HUES64 (cell line): Measurements from ENCODE around the gene ST6GALNAC4. TPM values are rescaled to one million over a fixed set of nuclear protein-coding genes. Genes with fewer than 3 reads are reported as not detected.

Experiments
- H3K27ac ChIP-seq: 2 replicates; pipeline ENCODE4 v1.7.0; 2013; ENCODE audit warnings: low read depth, low read length, inconsistent platforms
- H3K27me3 ChIP-seq: 2 replicates; pipeline ENCODE4 v1.6.1; 2013; ENCODE audit warnings: mild to moderate bottlenecking, low read length; ENCODE audit not compliant: insufficient read depth
- H3K36me3 ChIP-seq: 2 replicates; pipeline ENCODE4 v1.6.1; 2013; ENCODE audit warnings: mild to moderate bottlenecking, low read length; ENCODE audit not compliant: insufficient read depth
- H3K4me1 ChIP-seq: 2 replicates; pipeline ENCODE4 v1.6.1; 2013; ENCODE audit warnings: mild to moderate bottlenecking, low read length, moderate library complexity; ENCODE audit not compliant: insufficient read depth
- H3K4me3 ChIP-seq: 2 replicates; pipeline ENCODE4 v1.5.1; 2013; ENCODE audit warnings: mild to moderate bottlenecking, low read length, moderate library complexity
- H3K9ac ChIP-seq: 2 replicates; pipeline ENCODE4 v1.6.1; 2013; ENCODE audit warnings: mild to moderate bottlenecking, low read depth, low read length
- H3K9me3 ChIP-seq: 2 replicates; pipeline ENCODE4 v1.6.1; 2013; ENCODE audit warnings: low read depth, low read length; ENCODE audit not compliant: insufficient read depth
- WGBS: fragments of 150-250, 120-280 bp; methylation state at CpG from one replicate; pipeline ENCODE4 v1.1.7; 2013; ENCODE audit warnings: missing lambda C conversion rate; 5-methylcytosine and 5-hydroxymethylcytosine counted together
- polyA plus RNA-seq, 2 experiments: library from polyadenylated mRNA; stranded (reverse); fragments of 50-300 nt; gene quantifications; one replicate each; pipeline ENCODE4 v1.2.3, GENCODE V29; 2013

Gene ST6GALNAC4, protein sequence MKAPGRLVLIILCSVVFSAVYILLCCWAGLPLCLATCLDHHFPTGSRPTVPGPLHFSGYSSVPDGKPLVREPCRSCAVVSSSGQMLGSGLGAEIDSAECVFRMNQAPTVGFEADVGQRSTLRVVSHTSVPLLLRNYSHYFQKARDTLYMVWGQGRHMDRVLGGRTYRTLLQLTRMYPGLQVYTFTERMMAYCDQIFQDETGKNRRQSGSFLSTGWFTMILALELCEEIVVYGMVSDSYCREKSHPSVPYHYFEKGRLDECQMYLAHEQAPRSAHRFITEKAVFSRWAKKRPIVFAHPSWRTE
- 12.8 TPM for polyA plus RNA-seq (2013, experiment 1 of 2)
- polyA plus RNA-seq (2013, experiment 2 of 2): 15.3 TPM

DNA sequence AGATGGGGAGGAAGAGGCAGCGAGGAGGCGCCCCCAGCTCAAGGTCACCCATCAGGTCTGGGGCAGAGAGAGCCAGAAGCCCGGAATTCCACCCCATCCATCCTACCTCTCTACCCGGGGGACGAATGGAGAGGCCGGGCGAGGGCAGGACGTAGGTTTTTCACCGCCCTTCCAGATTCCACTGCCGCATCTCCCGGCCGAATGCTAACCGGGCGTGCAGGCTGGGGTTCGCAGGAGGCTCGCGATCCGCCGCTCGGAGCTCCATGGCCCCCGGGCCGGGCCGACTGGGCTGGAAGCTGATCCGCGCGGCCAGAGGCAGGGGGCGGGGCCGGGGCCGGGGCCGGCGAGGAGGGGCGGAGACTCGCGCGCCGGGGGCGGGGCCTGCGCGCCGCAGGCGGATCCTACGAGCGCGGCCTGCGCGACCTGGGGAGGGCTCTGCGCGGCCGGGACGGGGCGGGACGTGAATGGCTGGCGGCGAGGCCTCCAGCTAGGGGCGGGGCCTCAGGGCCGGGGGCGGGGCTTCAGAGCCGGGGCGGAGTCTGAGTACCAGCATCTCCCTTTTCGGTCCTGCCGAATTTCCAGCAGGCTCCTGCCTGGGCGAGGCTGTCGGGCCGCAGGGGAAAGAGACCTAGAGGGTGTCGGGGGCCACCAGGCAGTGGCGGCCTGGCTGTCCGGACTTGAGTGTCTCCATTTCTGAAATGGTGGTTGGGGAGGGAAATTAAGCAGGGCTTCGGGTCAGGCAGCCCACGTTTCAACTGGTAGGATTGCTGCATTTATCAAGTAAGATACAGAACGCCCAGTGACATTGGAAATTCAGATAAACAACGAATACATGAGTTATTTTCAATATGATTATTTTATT is at the start of gene ST6GALNAC4:
Gene ST6GALNAC4, minus strand, starts transcription at position 322 of the 862 bp plus-strand sequence. CDS start 622 bp downstream, outside the sequence.
- H3K27me3 ChIP-seq: peaks cover 18% of the 10 kb centered on the region
- peak within 1 kb of the TSS; percentile 64 for H3K9ac ChIP-seq
- peaks cover 7% of the 10 kb centered on the region; the same call in 1 of the 2 replicates for H3K4me1 ChIP-seq
- no peak within 1 kb of the TSS for H3K27ac ChIP-seq
- H3K4me3 ChIP-seq: peak within 1 kb of the TSS; percentile 90
- 4% methylated on average over 70 of the region's 71 CpGs for WGBS
- H3K36me3 ChIP-seq: no peaks in the 10 kb centered on the region
- H3K9me3 ChIP-seq: no peaks in the 10 kb centered on the region

DNA sequence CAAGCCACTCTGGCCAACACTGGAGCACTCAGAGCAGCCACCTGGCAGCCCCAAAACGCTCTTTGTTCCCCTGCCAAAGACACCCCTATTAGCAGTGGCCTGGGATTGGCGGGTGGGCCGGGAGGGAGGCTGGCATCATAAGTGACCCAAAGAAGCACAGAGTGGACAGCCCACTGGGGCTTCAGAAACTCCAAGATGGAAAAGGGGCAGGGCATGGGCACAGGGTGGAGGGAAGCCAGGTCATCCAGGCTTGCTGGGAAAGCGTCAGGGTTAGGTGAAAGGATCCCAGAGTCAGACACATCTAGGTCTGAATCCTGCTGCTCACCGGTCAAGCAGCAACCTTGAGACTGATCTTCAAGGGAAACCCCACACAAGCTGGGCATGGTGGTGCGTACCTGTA is 49.1 kb upstream of the ST6GALNAC4 start:
- Histone ChIP-seq H3K4me1 (peaks cover 21% of the 10 kb centered on the region), H3K9ac (peak overlapping the region; percentile 53; the same call in 1 of the 2 replicates), H3K27ac (peak overlapping the region; percentile 65), H3K27me3 (no peaks in the 10 kb centered on the region), H3K9me3 (no peaks in the 10 kb centered on the region), H3K36me3 (no peaks in the 10 kb centered on the region), H3K4me3 (no peak overlapping the region)
- WGBS: 93% methylated on average over 6 of the region's 6 CpGs

DNA sequence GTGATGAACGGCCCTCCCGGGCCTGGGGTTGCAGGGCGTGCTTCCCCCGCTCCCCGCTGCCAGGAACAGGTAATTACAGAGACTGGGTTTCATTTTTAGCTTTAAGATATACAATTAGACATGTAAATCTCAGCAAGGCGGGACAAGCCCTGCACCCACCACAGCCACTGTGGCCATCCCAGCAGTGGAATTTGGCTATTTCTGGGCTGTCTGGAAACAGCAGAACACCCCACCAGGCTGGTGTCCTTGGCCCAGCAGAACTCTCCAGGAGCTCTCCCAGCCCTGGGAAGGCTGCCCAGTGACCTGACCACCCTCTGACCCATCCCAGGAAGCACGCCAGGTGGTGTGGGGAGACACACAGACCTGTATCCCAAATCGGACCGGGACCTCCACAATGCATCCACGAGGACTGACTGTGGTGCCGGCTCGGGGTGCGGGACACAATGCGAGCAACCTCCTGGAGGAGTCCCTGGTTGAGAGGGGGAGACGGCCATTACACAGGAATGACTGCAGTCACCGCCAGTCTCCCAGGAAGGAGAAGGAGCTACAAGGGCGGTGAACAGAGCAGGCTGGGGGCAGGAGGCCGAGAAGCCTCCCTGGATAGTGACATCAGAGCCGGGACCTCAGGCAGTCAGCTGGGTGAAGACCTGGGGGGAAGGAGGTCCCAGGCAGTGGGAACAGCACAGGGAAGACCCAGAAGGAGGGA is 46.7 kb upstream of the ST6GALNAC4 start:
- H3K4me1 ChIP-seq: peaks cover 18% of the 10 kb centered on the region
- H3K4me3 ChIP-seq: no peak overlapping the region
- H3K27ac ChIP-seq: no peak overlapping the region; the same call in 1 of the 2 replicates
- no peaks in the 10 kb centered on the region for H3K9me3 ChIP-seq
- 89% methylated on average over 19 of the region's 19 CpGs for WGBS
- no peaks in the 10 kb centered on the region for H3K27me3 ChIP-seq
- H3K9ac ChIP-seq: no peak overlapping the region
- no peaks in the 10 kb centered on the region for H3K36me3 ChIP-seq

DNA sequence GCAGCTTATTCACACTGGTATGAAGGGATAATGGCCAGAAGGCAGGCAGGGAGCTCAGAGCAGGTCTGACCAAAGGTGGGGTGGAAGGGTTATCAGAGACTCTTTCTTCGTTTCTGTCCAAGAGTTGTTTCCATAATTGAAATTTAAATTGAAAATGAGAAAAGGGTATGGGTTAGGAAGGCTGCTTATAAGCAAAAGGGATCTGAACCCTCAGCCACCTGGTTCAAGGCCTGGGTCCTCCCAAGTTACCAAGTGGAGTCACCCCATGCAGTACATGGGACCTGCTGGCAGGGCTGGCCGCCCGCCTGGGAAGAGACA is 46.2 kb upstream of the ST6GALNAC4 start:
- Histone ChIP-seq H3K4me3 (no peak overlapping the region), H3K36me3 (no peaks in the 10 kb centered on the region), H3K4me1 (peaks cover 15% of the 10 kb centered on the region), H3K9me3 (no peaks in the 10 kb centered on the region), H3K27me3 (no peaks in the 10 kb centered on the region), H3K9ac (no peak overlapping the region), H3K27ac (no peak overlapping the region)
- 85% methylated on average over 3 of the region's 3 CpGs for WGBS

DNA sequence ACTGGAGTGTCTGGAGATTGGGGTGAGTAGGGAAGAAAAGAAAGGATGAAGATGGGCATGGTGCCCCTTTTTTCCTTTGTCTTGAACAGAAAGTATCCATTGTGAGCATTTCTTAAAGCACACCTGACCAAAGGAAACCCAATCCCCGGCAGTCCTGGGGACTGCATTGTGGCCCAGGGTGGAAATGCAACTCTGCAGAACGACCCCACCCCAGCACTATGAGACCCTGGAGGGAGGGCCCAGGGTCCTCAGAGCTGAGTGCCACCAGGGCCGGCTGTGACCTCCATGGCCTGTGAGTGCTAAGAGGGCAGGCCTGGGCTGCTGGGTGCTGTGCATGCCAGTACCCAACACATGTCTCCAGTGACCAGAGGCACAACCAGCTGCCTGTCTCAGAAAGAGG is 45.4 kb upstream of the ST6GALNAC4 start:
- Histone ChIP-seq H3K9me3 (no peaks in the 10 kb centered on the region), H3K27ac (no peak overlapping the region)
- 54% methylated on average over 3 of the region's 3 CpGs for WGBS

DNA sequence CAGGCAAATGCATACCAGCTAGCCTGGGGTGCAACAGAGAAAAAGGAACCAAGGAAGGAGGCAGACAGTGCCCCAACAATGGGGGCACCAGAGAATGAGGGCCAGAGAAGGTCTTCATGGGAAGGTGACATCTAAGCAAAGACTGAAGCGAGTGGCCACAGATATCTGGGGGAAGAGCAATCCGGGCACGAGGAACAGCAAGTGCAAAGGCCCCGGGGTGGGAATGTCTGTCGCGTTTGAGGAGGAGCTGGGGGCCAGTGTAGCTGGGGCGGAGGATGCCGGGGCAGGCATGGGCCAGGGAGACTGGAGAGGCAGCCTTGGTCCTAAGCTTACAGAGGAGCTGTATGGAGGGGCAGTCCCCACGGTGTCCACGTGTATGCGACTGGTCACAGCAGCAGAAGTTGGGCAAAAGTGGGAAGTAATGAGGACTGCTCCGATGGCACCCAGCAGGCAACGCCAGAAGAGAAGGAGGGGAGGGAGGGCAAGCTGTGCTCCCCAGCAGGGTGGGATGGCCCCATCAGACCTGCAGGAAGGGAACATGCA is 44.8 kb upstream of the ST6GALNAC4 start:
- Histone ChIP-seq H3K4me1 (peaks cover 15% of the 10 kb centered on the region), H3K27me3 (no peaks in the 10 kb centered on the region), H3K9ac (no peak overlapping the region), H3K4me3 (no peak overlapping the region), H3K36me3 (no peaks in the 10 kb centered on the region), H3K27ac (no peak overlapping the region), H3K9me3 (no peaks in the 10 kb centered on the region)
- WGBS: 93% methylated on average over 13 of the region's 13 CpGs

More for the DNA sequence above, 45.4 kb upstream of the ST6GALNAC4 start:
- no peaks in the 10 kb centered on the region for H3K36me3 ChIP-seq
- no peaks in the 10 kb centered on the region for H3K27me3 ChIP-seq
- H3K4me3 ChIP-seq: no peak overlapping the region
- H3K4me1 ChIP-seq: peaks cover 15% of the 10 kb centered on the region
- H3K9ac ChIP-seq: no peak overlapping the region

DNA sequence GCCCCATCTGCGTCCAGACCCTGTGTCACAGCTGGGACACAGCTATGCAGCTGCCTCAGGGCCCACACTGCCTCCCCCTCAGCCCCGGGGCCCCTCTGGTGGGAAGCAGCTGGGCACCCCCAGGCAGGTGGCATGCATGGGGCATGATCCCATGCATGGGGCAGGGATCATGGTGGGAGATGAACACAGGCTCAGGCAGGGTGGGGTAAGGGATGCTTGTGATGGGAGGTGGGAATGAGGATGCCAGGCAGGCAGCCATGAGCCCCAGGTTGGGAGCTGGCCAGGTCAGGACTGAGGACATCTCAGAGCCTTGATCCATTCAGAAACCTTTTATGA is 44.3 kb upstream of the ST6GALNAC4 start:
- no peak overlapping the region for H3K27ac ChIP-seq
- no peak overlapping the region for H3K9ac ChIP-seq
- H3K9me3 ChIP-seq: no peaks in the 10 kb centered on the region
- no peaks in the 10 kb centered on the region for H3K27me3 ChIP-seq
- H3K4me1 ChIP-seq: peaks cover 15% of the 10 kb centered on the region
- WGBS: 97% methylated on average over 2 of the region's 2 CpGs
- no peaks in the 10 kb centered on the region for H3K36me3 ChIP-seq
- no peak overlapping the region for H3K4me3 ChIP-seq

DNA sequence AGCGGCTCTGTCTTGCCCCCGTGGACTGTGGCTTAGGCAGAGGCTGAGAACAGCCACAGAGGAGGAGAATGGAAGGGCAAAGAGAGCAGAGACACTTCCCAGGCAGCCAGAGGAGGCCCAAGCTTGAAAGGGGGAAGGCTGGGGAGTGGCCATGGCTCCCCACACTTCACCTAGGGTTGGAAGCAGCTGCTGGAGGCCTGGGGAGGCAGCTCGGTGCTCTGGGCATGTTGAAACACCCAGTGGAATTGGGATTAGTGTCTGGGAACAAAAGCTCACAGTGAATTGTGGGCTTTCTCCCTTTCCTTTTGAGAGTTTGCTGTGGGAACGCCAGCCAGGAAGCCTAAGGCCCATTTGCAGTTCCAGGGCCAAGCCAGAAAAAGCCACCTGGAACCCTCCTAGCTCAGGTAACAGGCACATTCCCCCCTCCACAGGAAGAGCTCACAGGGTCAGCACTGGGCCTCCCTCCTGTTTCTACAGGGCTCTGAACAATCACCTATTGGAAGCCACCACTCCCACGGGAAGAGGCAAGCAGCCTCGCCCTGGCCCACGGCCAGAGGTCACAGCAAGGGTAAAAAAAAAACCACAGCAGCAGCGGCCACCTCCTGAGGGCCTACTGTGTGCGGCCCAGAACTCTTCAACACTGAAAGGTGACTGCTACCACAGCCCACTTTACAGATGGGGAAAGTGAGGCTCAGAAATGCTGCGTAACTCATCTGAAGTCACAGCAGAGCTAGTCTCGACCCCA is 43.7 kb upstream of the ST6GALNAC4 start:
- H3K9ac ChIP-seq: no peak overlapping the region
- WGBS: 87% methylated on average over 11 of the region's 11 CpGs
- no peak overlapping the region for H3K4me3 ChIP-seq
- H3K4me1 ChIP-seq: peaks cover 13% of the 10 kb centered on the region
- H3K27ac ChIP-seq: no peak overlapping the region
- H3K36me3 ChIP-seq: no peaks in the 10 kb centered on the region
- H3K9me3 ChIP-seq: no peaks in the 10 kb centered on the region
- no peaks in the 10 kb centered on the region for H3K27me3 ChIP-seq

DNA sequence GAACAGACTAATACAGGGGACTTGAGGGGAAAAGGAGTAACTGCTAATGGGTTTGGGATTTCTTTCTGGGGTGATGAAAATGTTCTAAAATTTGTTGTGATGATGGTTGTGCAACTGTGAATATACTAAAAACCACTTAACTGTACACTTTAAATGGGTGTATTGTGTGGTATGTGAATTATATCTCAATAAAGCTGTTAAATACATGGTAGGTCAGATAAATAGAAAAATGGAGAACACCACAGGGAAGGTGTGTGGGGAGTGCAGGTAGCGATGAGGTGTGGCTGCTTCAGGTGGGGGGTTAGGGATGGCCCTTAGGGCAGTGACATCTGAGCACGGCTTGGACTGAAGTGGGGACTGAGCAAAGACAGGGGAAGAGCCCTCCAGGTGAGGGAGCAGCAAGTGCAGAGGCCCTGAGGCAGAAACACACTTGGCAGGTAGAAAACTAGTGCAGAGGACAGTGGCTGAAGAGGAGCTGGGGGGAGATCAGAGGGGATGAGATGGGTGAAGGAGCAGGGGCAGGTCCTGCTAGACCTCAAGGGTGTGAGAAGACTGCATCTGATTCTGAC is 43.1 kb upstream of the ST6GALNAC4 start:
- peaks cover 11% of the 10 kb centered on the region; the same call in 1 of the 2 replicates for H3K4me1 ChIP-seq
- H3K9ac ChIP-seq: no peak overlapping the region
- no peaks in the 10 kb centered on the region for H3K36me3 ChIP-seq

DNA sequence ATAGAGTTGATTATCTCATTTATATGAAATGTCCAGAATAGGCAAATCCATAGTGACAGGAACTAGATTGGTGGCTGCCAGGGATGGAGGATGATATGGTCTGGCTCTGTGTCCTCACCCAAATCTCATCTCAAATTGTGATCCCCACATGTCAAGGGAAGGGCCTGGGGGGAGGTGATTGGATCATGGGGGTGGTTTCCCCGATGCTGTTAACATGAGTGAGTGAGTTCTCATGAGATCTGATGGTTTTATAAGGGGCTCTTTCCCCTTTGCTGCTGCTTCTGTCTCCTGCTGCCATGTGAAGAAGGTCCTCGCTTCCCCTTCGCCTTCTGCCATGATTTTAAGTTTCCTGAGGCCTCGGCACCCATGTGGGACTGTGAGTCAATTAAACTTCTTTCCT is 42.6 kb upstream of the ST6GALNAC4 start:
- no peaks in the 10 kb centered on the region for H3K36me3 ChIP-seq
- no peak overlapping the region for H3K4me3 ChIP-seq
- H3K27me3 ChIP-seq: no peaks in the 10 kb centered on the region
- no peaks in the 10 kb centered on the region for H3K9me3 ChIP-seq
- 90% methylated on average over 4 of the region's 4 CpGs for WGBS
- peaks cover 11% of the 10 kb centered on the region; the same call in 1 of the 2 replicates for H3K4me1 ChIP-seq
- no peak overlapping the region for H3K9ac ChIP-seq
- H3K27ac ChIP-seq: no peak overlapping the region

More for the DNA sequence above, 43.1 kb upstream of the ST6GALNAC4 start:
- no peak overlapping the region for H3K27ac ChIP-seq
- 92% methylated on average over 2 of the region's 2 CpGs for WGBS
- no peaks in the 10 kb centered on the region for H3K9me3 ChIP-seq
- no peak overlapping the region for H3K4me3 ChIP-seq
- H3K27me3 ChIP-seq: no peaks in the 10 kb centered on the region
